CD4-positive, alpha-beta T cell treated with Interleukin-17A for 4 hours (primary cell): Measurements from ENCODE around the gene P2RY6.

Experiments
- DNase-seq: peaks from one replicate; pipeline ENCODE4 v3.0.0-alpha.2; 2020; ENCODE audit warnings: mixed read lengths

P2RY6 gene

DNA sequence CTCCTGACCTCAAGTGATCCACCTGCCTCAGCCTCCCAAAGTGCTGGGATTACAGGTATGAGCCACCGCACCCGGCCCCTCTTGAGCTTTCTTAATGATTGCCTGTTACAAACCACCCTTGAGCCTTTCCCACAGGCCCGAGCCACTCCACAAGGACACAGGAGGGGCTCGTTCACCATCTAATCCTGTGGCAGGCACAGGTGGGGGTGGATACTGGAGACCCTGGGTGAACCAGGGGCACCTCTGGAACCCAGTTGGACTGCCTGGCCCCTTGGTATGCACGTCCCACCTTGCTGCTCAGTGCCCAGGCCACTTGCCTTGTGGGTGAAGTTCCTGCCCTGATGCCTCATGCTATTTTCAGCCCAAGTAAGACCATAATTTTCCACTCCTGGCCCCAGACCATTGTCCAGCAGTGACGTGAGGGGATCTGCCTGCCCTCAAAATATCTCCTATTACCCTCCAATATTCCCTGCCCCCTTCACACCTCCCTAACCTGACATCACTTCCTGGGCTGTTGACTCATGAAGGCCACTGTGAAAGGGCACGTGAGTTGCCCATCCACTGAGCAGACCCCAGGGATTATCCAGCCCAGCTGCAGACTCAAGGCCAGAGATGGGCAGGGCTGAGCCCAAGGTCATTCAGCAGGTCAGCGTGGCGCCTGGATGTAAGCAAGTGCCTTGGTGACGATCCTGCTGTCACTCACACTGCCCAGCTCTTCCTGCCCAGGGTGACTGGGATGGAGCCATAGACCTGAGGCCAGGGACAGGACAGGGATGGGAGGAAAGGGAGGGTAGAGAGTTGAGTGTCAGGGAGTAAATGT is 34.5 kb upstream of the P2RY6 start:
- no peak for DNase-seq

DNA sequence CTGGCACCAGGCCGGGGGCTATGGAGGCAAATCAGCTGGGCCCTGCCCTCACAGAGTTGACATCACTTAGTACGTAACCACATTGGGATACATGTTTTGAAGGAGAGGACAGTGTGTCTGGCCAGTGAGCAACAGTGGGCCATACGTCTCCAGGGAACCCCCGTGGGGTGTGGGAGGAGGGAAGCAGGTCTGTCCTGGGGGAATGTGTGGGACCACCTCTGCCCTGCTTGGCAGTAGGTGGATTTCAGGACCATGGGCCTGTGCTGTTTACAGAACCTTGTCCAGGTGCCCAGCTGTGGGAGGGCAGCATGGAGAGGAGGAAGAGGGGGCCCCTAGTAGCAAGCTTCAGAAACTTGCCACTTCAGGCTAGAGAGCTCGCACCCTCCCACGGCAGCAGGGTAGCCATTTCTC is 33.0 kb upstream of the P2RY6 start:
- DNase-seq, result no peak

DNA sequence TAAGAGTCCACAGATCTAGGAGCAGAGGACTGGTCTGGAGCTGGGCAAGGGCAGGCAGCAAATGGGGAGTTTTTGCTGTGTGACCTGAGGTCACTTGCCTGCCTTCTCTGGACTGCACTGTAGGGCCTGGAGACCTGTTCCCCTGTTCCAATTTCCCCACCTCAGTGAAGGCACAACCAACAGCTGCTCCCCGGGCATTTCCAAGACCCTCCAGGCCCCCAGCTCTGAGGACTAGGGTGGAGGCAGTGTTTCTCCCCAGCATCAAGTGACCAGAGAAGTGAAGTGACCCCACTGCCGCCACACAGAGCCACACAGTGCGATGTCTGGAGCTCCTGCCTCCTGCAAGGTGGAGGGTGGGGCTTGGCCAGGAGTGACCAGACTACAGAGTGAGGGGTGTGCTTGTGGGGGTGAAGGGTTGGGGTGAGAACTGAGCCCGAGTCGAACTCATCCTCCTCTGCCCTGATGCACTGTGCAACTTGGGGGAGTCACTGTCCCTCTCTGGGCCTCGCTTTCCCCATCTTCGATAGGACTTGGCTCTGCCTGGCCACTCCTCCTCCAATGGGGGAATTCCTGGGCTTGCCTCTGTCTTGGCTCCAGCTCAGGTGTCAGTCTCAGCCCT is 32.5 kb upstream of the P2RY6 start:
- no peak for DNase-seq

DNA sequence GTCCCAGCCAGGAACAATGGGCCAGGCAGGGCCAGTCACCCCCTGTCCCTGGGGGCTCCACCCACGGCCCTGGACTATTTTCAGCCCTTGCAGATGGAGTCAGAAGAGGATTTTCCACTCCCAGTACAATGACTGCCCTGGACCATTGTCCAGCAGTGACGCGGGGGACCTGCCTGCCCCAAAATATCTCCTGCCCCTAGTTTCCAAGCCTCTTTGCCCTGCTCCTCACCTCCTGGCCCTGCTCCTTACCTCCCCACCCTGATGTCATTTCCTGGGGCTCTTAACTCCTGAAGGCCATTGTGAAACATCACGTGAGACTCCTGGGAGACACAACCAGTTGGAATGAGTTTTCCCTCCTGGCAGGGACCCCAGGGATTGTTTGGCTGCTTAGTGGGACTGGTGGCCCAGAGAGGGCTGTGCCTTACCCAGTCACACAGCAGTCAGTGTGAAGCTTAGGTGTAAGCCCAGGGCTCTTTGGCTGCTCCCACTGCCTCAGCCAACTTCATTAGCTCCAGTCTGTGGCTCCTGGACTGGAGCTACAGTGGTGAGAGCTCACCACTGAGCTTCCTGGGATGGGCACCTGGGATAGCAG is 31.9 kb upstream of the P2RY6 start:
- DNase-seq, result no peak

DNA sequence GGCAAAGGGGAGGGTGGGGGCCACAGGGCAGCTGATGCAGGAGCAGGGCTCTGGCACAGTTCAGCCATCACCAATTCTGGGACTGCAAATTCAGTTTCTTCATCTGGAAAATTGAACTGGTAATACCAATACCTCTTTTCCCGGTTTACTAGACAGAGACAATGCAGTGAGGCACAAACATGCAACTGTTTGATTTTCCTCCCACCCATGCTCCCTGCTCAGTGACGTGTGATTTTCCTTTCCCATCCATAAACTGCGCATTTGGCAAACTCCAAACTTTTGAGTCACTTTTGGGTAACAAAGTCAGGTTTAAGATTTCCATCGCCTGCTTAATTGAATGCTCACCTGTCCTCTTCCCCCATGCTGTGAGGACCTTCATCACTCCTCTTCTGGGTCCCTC is 30.8 kb upstream of the P2RY6 start:
- DNase-seq, result no peak

DNA sequence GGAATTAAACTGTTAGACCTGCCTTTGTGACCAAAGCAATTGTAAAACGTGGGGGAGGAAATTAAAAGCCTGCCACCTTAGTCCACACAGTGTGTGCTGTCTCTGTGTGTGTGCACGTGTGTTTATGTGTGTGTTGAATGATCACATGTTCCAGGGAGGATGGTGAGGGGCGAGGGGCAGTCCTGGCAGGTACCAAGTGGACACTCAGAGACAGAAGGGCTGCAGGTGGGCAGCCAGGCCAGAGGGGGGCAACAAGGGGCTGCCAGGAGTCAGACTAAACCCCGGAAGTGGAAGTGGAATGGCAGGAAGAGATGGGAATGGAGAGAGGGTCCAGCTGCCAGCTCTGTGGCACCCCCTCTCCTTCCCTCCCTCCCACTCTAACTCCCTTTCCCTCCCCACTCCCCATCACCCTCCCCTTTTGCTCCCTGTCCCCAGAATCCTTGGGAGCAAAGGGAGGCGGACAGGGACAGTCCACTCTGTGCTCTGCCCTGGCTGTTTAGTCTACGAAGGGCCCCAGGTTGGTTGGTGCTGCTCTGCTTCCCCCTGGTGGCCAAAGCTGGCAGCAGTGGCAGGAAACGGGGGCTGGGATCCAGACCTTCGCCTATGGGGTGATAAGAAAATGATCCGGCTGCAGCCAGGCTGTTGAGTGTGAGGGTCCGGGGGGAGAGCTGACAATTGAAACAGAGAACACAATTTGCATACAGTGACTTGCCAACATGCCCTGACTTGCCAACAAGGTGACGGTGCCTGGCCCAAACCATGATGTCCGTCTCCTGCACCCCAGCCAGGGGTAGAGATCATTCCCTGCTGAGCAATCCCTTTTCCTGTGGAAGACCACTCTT is 29.7 kb upstream of the P2RY6 start:
- peak; percentile 76 for DNase-seq

DNA sequence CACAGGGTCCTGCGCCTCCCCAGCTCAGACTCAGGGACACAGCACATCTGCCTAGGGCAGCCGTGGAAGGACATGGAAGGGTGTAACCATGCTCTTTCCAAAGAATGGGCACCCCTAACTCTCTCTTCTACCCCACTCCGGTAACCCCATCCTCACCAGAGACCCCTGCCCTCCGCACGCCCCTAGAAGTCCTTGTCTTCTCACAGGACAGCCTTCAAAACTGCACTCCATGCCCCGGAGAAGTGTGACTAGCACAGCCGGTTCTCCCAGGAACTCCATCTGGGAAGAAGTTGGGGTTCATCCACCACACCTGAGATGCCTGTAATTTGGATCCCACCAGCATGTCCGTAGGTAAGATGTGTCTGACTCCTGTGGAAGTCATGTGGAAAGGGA is 29.0 kb upstream of the P2RY6 start:
- no peak for DNase-seq

DNA sequence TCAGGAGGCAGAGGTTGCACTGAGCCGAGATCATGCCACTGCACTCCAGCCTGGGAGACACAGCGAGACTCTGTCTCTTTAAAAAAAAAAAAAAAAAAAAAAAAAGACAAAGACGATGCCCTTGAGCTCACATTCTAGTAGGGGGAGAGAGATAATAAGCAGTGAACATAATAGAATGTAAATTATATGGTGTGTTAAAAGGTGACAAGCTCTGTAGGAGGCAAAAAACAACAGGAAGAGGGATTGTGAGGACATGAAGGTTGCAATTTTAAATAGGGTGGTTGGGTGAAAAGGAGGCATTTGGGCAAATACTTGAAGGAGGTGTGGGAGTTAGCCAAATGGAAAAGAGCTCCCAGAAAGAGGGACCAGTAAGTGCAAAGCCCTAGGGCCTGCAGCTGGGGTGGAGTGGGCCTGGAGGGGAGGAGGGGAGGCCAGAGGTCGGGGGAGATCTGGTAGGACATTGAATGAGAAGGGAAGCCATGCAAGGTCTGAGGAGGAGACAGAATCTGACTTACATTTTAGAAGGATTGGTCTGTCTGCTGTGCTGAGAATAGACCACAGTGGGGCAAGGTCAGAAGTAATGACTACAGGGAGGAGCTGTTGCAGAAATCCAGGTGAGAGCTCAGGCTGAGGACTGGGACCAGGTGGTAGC is 27.4 kb upstream of the P2RY6 start:
- no peak for DNase-seq

DNA sequence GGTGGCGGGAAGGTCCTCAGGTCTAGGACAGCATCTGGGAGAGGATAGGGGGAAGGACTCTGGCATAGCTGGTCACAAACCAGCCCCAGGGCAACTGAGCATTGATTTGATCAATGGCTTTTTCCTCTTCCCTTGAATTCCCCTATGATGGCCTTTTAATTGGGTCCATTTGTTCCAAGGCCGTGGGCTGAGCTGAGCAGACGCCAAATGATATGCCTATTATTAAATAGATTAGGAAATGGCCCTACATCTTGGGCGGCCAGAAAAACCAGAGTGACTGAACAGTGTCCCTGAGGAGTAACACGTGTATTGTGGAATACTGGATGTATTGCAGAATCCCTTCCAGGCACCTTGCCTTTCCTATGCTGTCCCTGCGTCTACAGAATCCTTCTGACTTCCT is 26.7 kb upstream of the P2RY6 start:
- DNase-seq, result no peak

DNA sequence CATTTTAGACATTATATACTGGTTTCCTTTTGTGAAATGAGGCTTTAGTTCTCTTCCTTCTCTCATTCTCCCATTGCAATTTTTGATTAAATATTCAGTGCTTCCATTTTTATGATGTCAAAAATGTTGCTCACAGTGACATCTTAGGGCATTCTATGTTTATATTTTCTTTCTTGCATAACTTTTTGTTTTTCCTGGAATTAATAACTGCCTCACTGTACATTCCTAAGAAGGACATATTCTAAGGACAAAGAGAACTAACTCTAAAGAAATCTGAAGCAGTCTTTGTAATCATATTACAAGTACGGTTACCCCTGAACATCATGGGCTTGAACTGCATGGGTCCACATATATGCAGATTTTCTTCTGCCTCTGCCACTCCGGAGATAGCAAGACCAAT is 25.8 kb upstream of the P2RY6 start:
- DNase-seq, result no peak

DNA sequence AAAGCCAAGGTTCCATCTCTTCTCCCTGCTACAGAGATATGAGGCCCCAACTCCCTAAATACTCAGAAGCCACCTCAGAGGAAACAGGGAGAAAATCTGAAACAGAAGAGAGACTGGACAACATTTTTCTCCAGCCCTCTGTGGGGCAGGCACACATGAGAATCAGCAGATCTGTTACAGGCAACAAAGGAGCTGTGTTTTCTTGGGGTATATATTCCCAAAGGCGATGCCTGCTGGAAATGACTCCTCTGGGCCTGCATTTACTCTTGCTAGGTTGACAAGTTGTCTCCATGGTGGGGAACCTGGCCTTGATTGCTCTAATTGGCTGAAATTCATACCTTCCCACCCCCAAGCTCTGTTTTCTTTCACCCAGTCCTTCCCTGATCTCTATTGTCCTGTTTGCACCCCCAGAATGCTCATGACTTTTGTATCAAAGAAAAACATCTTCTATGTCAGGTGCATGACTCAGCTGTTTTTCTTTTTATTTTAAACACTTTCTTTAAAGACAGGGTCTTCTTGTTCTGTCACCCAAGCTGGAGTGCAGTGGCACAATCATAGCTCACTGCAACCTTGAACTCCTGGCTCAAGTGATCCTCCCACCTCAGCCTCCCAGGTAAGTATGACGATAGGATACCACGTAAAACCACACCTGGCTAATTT is 23.5 kb upstream of the P2RY6 start:
- DNase-seq, result no peak

DNA sequence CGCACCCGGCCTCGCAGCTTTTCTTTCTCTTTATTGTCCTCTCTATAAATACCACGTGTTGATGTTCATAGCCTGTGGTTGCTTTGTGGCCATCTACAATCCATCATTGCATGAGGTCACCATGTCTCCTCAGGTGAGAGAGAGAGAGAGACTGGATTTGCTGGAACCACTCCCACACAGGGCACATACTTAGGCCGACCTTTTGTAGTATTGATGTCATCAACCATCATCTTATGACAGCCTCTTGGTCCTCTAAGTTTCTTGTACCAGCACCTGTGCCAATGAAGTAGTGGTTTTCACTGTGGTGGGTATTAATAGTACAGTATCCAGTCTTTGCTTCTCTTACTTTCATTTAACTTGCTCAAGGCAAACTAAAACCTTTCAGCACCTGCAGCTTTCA is 22.8 kb upstream of the P2RY6 start:
- DNase-seq, result no peak

DNA sequence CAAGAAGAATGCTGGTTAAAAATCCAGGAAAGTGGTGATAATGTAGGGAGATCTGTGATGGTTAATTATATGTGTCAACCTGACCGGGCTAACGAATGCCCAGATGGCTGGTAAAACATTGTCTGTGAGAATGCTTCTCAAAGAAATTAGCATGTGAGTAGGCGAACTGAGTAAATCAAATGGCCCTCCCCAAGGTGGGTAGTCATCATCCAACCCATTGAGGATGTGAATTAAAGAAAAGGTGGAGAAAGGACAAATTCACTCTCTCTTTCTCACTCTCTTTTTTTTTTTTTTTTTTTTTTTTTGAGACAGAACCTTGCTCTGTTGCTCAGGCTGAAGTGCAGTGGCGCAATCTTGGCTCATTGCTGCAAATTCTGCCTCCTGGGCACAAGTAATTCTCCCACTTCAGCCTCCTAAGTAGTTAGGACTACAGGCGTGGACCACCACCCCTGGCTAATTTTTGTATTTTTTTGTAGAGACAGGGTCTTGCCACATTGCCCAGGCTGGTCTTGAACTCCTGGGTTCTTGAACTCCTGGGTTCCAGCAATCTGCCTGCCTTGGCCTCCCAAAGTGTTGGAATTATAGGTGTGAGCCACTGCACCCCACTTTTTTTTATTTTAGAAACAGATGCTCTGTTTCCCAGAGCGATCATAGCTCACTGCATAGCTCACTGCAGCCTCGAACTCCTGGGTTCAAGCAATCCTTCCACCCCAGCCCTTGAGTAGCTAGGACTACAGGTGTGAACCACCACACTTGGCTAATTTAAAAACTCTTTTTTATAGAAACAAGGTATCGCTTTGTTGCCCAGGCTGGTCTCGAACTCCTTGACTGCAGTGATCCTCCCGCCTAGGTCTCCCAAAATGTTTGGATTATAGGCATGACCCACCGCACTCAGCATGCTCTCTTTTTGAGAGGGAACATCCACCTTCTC is 22.0 kb upstream of the P2RY6 start:
- no peak for DNase-seq

DNA sequence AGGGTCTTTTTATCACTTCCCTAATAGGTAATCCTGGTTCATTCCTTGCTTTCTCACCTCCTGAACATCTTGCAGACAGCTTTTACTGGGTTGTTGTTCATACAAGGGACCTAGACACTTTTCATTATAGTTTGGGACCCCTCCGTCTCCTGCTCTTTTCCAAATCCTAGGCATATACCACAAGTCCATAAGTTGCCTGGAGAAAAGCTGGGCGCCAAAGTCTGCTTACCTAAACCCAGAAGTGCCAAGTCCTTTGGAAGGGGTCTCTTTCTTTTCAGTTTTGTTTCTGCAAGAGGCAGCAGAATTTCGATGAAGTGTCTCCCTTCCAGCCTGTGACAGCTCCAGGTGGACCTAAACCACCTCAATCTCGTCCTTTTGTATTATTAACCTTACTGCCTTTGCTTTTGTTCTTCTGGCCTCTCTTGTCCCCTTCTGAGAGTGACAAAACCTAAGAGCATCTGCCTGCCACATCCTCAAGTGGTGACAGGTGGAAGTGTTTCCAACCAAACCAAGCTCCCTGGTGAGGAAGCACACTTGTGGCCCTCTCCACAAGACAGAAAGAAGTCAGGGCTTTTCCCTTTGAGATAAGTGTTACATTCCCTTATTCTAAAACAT is 19.5 kb upstream of the P2RY6 start:
- DNase-seq, result no peak

DNA sequence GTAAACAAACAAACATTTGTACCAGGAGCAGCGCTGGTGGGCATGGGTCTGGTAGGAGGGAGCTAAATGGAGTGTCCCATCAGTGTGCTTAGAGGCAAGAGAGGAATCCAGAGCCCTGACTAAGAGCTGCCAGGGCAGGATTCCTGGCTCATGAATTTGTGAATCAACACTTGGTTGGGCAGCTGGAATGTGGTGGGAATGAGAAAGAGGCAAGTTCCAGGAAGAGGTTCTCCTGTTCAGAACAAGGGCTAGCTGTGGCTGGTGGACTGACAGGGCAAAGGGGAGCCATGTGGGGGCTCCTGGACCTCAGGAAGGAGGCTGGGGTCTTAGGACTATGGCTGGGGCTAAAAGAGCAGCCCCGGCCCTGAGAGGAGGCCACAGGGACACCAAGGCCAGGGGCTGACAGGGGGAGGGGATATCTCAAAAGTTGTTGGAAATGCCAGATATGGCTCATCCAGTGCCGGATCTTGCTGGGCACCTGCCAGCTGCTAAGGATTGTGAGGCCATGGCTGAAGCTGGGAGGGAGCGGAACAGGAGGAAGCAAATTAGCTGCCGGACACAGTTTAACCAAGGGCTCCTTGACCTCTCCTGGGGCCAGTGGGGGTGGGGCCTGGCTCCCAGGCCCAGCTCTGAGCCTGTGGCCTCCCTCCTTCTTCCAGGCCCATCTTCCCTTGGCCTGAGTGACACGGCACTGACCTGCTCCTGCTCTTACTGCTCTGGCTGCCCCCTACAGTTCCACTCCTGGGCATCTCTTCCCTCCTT is 14.6 kb upstream of the P2RY6 start:
- DNase-seq, result no peak

DNA sequence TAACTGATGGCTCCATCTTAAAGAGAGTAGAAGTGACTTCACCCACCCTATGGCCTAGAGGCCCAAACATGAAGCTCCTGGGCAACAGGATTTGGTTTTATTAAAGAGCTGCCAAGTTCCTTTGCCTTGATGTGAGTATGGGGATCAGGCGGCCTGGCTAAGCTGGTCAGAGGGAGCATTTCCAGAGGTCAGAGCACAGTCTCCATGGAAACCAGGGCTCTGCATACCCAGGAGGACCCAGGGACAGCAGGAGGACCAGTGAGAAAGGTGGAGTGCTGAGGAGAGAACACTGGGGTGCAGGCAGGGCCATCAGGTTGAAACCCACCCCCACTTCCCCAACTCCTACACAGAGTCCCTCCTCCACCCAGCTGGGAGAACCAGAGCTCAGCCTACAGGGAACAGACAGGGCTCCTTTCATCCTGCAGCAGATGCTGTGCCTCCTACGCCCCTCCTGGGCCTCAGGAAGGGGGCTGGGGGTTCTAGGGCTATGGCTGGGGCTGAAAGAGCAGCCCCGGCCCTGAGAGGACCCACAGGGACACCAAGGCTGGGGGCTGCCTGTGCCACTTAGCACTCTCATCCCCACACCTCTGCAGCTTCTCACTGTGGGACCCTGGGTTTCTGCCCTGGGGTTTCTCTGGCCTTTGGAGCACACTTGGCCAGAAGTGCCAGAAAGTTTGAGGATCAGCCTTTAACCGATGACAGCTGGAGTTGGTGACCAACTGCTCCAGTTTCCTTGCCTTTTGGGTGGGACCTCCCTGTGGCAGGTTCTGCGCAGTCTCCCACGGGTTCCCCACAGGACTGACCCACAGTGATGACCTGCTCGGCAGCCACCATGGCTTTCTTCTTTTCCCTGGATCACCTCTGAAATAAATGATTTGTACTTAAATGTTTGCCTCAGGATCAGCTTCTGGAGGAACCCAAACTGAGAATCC is 13.8 kb upstream of the P2RY6 start:
- no peak for DNase-seq

DNA sequence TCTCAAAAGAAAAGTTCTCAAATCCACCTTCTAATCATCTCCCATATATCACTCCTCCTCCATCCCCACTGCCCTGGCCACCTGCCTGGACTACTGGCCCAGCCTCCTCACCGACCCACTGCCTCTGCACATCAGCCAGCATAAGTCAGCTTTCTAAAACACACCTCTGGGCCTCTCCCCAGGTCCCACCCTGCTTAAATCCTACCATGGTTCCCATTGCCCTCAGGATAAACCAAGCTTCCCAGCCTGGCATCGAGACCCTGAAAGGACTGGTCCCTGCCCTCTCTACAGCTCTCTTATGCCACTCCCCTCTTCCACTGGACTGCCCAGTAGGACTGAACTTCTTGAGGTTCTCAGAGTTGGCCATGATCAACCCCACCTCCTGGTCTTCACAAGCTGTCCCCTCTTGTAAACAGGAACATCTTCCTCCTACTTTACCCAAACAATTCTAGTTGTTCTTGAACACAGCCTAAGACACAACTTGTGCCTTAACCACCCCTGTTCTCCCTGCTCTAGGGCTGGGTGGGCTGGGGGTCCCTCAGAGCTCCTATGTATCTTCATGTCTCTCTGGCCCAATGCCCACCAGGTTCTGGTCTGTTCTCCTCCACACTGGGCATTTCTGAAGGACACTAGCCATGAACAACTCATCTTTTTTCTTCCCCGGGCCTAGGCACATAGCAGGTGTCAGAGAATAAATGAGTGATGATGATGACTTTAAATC is 12.6 kb upstream of the P2RY6 start:
- DNase-seq, result no peak

DNA sequence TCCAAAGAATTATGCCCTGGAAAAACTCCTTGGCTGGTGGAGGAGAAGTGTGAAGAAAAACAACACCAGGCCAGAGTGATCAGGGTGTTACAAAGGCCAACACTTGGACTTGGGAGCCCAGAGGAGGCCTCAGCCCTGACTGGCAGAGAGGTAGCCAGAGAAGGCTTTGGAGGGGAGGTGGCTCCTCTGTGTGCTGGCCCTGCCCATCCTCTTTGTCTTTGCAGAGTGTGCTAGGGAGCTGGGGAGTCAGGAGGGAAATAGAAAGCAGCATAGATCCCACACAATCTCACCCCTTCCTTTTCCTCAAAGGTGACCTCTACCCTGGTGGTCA is 12.0 kb upstream of the P2RY6 start:
- no peak for DNase-seq
